H1 (cell line): ENCODE data around the gene MC4R. TPM values are rescaled to one million over a fixed set of nuclear protein-coding genes. Genes with fewer than 3 reads are reported as not detected.

ENCODE experiments used
- CHD1 ChIP-seq: IDR thresholded peaks from 2 replicates; pipeline ENCODE4 v1.6.1; 2012; ENCODE audit warnings: low read depth, low read length, improper control_type of control experiment
- CTBP2 ChIP-seq: IDR thresholded peaks from 2 replicates; pipeline ENCODE4 v1.7.0; 2011; ENCODE audit warnings: borderline replicate concordance, mild to moderate bottlenecking, moderate library complexity, mixed read lengths, low read length; ENCODE audit not compliant: insufficient read depth, insufficient read length
- EZH2 ChIP-seq: fragments of 200-600 bp; sonication (generic); IDR thresholded peaks from 2 replicates; pipeline ENCODE4 v1.7.1; 2012; ENCODE audit warnings: low read depth, mild to moderate bottlenecking, moderate library complexity, low read length, inconsistent platforms; ENCODE audit not compliant: severe bottlenecking
- KDM1A ChIP-seq: fragments of 200-600, 300-600 bp; sonication (generic); IDR thresholded peaks from 2 replicates; pipeline ENCODE4 v1.7.1; 2016; ENCODE audit warnings: mild to moderate bottlenecking, low read length, borderline replicate concordance
- KDM4A ChIP-seq: IDR thresholded peaks from one replicate; pipeline ENCODE4 v1.7.1; 2012; ENCODE audit warnings: low read depth, mild to moderate bottlenecking, moderate library complexity, low read length, inconsistent platforms; ENCODE audit not compliant: severe bottlenecking
- KDM5A ChIP-seq: fragments of 200-600 bp; IDR thresholded peaks from 2 replicates; pipeline ENCODE4 v1.7.1; 2012; ENCODE audit warnings: mild to moderate bottlenecking, low read length, inconsistent platforms, mixed read lengths
- MAFK ChIP-seq: IDR thresholded peaks from 2 replicates; pipeline ENCODE4 v1.6.1; 2012; ENCODE audit warnings: low read depth, mild to moderate bottlenecking, improper control_type of control experiment, low read length
- POU5F1 ChIP-seq: IDR thresholded peaks from 2 replicates; pipeline ENCODE4 v1.6.1; 2011; ENCODE audit warnings: low read depth, mild to moderate bottlenecking, low read length, moderate library complexity
- RFX5 ChIP-seq: IDR thresholded peaks from 2 replicates; pipeline ENCODE4 v1.6.1; 2011; ENCODE audit warnings: low read depth, low read length, improper control_type of control experiment, borderline replicate concordance
- RXRA ChIP-seq: IDR thresholded peaks from 2 replicates; pipeline ENCODE4 v1.6.1; 2011; ENCODE audit warnings: low read depth, mild to moderate bottlenecking, low read length, moderate library complexity; ENCODE audit not compliant: insufficient read depth
- SIRT6 ChIP-seq: IDR thresholded peaks from one replicate; pipeline ENCODE4 v1.7.1; 2012; ENCODE audit warnings: low read length, inconsistent platforms
- SP4 ChIP-seq: IDR thresholded peaks from 2 replicates; pipeline ENCODE4 v1.6.1; 2012; ENCODE audit warnings: low read length, inconsistent platforms
- polyA plus RNA-seq, 7 experiments: library from polyadenylated mRNA; depleted of rRNA in 3 of 7; stranded (reverse) in 5 of 7; unstranded in 2 of 7; fragments of >200 nt in 5 of 7; fragments of 200-250 nt in 2 of 7; gene quantifications; 1 replicate in 5 of 7; 2 replicates in 1 of 7; 4 replicates in 1 of 7; pipeline versions ENCODE4 v1.2.1 to v1.2.3, GENCODE V29; 2011 to 2013; ENCODE audit warnings: missing spikeins in 2 of 7, mixed read lengths in 2 of 7
- total RNA-seq: library from RNA; stranded (reverse); fragmentation: NEBNext Ultra II Directional; extraction: Animal tissue kit (Norgen Biotek cat#: 25700); gene quantifications from 2 replicates; pipeline ENCODE4 v1.2.1, GENCODE V29; 2021
- TF ChIP-seq, protein P1 (sequence below): fragments of 300-600 bp; sonication (generic); IDR thresholded peaks from 2 replicates; pipeline ENCODE4 v1.7.1; 2012; ENCODE audit warnings: low read length, moderate library complexity, mild to moderate bottlenecking, inconsistent platforms; ENCODE audit not compliant: insufficient replicate concordance

MC4R gene
- total and polyA plus RNA-seq, 2 of the 8 experiments (the other 6 are each of a cell fraction or from before 2014, with no cell fraction given): 0.11 TPM; not detected in 1

DNA sequence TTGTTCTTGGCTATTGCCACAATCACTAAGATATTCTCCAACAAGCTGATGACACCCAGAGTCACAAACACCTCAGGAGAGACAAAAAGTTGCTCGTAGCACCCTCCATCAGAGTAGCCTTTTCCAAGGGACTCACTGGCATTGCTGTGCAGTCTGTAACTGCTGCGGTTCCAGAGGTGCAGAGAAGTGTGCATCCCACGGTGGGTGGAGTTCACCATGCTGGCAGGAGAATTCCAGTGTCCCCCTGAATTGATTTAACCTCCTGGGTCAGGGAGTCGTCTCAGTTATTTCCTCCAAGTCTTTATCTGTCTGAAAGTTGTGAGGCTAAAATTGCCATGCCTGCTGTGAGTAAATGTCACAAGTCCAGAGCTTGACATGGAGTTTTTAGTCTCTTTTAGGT lies 443 bp downstream of the MC4R start (continued):
- TF ChIP-seq, protein P1, sequence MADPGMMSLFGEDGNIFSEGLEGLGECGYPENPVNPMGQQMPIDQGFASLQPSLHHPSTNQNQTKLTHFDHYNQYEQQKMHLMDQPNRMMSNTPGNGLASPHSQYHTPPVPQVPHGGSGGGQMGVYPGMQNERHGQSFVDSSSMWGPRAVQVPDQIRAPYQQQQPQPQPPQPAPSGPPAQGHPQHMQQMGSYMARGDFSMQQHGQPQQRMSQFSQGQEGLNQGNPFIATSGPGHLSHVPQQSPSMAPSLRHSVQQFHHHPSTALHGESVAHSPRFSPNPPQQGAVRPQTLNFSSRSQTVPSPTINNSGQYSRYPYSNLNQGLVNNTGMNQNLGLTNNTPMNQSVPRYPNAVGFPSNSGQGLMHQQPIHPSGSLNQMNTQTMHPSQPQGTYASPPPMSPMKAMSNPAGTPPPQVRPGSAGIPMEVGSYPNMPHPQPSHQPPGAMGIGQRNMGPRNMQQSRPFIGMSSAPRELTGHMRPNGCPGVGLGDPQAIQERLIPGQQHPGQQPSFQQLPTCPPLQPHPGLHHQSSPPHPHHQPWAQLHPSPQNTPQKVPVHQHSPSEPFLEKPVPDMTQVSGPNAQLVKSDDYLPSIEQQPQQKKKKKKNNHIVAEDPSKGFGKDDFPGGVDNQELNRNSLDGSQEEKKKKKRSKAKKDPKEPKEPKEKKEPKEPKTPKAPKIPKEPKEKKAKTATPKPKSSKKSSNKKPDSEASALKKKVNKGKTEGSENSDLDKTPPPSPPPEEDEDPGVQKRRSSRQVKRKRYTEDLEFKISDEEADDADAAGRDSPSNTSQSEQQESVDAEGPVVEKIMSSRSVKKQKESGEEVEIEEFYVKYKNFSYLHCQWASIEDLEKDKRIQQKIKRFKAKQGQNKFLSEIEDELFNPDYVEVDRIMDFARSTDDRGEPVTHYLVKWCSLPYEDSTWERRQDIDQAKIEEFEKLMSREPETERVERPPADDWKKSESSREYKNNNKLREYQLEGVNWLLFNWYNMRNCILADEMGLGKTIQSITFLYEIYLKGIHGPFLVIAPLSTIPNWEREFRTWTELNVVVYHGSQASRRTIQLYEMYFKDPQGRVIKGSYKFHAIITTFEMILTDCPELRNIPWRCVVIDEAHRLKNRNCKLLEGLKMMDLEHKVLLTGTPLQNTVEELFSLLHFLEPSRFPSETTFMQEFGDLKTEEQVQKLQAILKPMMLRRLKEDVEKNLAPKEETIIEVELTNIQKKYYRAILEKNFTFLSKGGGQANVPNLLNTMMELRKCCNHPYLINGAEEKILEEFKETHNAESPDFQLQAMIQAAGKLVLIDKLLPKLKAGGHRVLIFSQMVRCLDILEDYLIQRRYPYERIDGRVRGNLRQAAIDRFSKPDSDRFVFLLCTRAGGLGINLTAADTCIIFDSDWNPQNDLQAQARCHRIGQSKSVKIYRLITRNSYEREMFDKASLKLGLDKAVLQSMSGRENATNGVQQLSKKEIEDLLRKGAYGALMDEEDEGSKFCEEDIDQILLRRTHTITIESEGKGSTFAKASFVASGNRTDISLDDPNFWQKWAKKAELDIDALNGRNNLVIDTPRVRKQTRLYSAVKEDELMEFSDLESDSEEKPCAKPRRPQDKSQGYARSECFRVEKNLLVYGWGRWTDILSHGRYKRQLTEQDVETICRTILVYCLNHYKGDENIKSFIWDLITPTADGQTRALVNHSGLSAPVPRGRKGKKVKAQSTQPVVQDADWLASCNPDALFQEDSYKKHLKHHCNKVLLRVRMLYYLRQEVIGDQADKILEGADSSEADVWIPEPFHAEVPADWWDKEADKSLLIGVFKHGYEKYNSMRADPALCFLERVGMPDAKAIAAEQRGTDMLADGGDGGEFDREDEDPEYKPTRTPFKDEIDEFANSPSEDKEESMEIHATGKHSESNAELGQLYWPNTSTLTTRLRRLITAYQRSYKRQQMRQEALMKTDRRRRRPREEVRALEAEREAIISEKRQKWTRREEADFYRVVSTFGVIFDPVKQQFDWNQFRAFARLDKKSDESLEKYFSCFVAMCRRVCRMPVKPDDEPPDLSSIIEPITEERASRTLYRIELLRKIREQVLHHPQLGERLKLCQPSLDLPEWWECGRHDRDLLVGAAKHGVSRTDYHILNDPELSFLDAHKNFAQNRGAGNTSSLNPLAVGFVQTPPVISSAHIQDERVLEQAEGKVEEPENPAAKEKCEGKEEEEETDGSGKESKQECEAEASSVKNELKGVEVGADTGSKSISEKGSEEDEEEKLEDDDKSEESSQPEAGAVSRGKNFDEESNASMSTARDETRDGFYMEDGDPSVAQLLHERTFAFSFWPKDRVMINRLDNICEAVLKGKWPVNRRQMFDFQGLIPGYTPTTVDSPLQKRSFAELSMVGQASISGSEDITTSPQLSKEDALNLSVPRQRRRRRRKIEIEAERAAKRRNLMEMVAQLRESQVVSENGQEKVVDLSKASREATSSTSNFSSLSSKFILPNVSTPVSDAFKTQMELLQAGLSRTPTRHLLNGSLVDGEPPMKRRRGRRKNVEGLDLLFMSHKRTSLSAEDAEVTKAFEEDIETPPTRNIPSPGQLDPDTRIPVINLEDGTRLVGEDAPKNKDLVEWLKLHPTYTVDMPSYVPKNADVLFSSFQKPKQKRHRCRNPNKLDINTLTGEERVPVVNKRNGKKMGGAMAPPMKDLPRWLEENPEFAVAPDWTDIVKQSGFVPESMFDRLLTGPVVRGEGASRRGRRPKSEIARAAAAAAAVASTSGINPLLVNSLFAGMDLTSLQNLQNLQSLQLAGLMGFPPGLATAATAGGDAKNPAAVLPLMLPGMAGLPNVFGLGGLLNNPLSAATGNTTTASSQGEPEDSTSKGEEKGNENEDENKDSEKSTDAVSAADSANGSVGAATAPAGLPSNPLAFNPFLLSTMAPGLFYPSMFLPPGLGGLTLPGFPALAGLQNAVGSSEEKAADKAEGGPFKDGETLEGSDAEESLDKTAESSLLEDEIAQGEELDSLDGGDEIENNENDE: no peak
- TF ChIP-seq RFX5 (no peak), EZH2 (no peak), POU5F1 (no peak), MAFK (no peak), SP4 (no peak), CHD1 (no peak), SIRT6 (no peak), RXRA (no peak), CTBP2 (no peak), KDM4A (no peak), KDM1A (no peak), KDM5A (no peak)
